Omental fat pad (tissue), 4 donors: ENCODE measurements around the gene TSPOAP1. TPM values are rescaled to one million over a fixed set of nuclear protein-coding genes. Genes with fewer than 3 reads are reported as not detected.

Experiments
- ATAC-seq: fragments of 150-250 bp; one replicate; pipeline ENCODE4 v1.9.1; 2016; ENCODE audit warnings: mild to moderate bottlenecking, moderate library complexity; ENCODE audit not compliant: low FRiP score
- DNase-seq: peaks from one replicate; pipeline ENCODE4 v3.0.0-alpha.2; 2019; ENCODE audit warnings: low spot score
- total RNA-seq, 4 donors: library from RNA; depleted of rRNA; stranded (reverse); fragments of >200 nt; gene quantifications; one replicate each; pipeline ENCODE4 v1.1.0, GENCODE V29; 2016
- TF ChIP-seq, protein P1 (sequence below), 3 donors: fragments of 450-650 bp; IDR thresholded peaks; one replicate each; pipeline ENCODE4 v1.5.1; 2016 to 2017; ENCODE audit warnings: antibody characterized with exemption in 3 of 3, mild to moderate bottlenecking in 3 of 3, moderate library complexity in 2 of 3

The TSPOAP1 gene
- total RNA-seq, 4 donors from 2014 or later, result 1.9 to 13.6 (median 5.4) TPM

DNA sequence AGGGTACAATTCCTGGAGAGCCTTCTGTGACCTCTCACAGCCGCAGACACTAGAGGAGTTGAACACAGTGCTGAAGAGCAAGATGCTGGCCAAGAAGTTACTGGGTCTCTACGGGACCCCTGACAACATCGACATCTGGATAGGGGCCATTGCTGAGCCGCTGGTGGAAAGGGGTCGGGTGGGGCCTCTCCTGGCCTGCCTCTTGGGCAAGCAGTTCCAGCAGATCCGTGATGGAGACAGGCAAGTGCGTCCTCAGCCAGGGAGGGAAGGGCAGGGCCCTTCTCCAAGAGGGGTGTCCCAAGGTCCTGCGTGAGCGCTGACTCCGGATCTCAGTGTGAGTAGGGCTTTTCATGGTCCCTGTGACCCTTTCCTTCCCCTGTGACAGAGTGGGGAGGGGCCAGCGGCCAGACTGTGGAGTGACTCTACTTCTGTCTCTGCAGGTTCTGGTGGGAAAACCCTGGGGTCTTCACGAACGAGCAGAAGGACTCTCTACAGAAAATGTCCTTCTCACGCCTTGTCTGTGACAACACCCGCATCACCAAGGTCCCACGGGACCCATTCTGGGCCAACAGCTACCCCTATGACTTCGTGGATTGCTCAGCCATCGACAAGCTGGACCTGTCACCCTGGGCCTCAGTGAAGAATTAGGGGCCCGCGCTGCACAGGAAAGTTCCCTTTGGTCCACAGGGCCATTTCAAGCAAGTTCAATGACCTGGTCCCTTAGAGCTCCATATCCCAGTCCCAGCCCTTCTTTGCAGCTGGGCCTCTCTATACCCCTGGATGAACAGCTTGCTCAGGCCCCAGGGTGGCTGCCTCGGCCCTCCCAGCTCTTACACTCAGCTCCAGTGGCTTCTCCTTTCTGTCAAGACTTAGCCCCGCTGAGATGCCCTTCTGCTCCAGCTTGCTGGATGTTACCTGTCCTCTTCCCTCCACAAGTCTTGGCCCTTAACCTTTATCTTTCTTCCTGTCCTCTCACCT lies 61.0 kb downstream of the TSPOAP1 start:
- TF ChIP-seq, protein P1, sequence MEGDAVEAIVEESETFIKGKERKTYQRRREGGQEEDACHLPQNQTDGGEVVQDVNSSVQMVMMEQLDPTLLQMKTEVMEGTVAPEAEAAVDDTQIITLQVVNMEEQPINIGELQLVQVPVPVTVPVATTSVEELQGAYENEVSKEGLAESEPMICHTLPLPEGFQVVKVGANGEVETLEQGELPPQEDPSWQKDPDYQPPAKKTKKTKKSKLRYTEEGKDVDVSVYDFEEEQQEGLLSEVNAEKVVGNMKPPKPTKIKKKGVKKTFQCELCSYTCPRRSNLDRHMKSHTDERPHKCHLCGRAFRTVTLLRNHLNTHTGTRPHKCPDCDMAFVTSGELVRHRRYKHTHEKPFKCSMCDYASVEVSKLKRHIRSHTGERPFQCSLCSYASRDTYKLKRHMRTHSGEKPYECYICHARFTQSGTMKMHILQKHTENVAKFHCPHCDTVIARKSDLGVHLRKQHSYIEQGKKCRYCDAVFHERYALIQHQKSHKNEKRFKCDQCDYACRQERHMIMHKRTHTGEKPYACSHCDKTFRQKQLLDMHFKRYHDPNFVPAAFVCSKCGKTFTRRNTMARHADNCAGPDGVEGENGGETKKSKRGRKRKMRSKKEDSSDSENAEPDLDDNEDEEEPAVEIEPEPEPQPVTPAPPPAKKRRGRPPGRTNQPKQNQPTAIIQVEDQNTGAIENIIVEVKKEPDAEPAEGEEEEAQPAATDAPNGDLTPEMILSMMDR (IDR thresholded peaks at IDR 0.05), result no peak
- DNase-seq (no peak), ATAC-seq (no peak)

DNA sequence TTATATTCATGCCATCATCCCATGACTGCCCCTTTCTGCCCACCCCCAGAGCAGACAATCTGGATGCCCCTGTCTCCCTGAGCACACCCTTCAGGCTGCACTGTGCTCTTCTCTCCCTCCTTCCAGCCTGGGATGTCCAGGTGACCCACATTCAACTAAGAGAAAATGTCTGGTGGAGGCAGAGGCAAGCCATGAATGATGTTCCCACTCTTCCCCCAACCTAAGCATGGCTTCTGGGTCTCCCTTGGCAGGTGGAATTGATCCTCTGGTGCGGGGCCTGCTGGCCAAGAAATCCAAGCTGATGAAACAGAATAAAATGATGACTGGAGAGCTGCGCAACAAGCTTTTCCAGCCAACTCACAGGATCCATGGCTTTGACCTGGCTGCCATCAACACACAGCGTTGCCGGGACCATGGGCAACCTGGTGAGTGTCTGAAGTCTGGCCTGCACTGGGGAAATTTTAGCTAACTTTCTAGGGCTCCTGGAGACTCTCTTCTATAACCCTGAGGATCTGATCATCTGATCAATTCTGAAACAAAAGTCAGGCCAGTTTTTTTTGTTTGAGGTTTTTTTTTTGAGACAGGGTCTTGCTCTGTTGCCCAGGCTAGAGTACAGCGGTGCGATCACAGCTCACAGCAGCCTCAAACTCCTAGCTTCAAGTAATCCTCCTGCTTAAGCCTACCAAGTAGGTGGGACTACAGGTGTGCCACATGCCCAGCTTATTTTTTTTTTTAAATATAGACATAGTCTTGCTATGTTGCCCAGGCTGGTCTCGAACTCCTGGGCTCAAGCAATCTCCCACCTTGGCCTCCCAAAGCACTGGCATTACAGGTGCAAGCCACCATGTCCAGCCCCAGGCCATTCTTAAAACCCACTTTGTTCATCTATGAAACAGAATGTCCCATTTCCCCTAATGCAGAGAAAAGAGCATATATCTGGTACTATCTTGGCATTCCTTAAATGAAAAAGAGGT lies 62.4 kb downstream of the TSPOAP1 start:
- TF ChIP-seq, protein P1 (IDR thresholded peaks at IDR 0.05), result no peak
- no peak for ATAC-seq
- no peak for DNase-seq

DNA sequence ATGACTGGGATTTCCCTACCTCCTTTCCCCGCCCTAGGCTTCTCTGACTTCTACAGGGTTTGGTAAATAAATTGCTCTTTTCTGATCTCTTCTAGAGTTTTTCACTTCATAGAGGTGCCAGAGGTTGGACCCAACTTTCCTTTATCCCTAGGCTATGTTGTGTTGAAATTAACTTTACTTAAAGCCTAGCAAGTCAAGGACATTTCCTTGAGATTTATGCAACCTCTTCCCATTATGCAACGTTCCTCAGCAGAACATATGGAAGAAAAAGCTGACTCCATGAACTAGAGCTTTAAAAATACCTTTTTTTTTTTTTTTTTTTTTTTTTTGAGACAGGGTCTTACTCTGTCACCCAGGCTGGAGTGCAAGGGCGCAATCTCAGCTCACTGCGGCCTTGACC lies 63.3 kb downstream of the TSPOAP1 start:
- ATAC-seq (no peak), DNase-seq (no peak)
- TF ChIP-seq, protein P1 (IDR thresholded peaks at IDR 0.05), result no peak

DNA sequence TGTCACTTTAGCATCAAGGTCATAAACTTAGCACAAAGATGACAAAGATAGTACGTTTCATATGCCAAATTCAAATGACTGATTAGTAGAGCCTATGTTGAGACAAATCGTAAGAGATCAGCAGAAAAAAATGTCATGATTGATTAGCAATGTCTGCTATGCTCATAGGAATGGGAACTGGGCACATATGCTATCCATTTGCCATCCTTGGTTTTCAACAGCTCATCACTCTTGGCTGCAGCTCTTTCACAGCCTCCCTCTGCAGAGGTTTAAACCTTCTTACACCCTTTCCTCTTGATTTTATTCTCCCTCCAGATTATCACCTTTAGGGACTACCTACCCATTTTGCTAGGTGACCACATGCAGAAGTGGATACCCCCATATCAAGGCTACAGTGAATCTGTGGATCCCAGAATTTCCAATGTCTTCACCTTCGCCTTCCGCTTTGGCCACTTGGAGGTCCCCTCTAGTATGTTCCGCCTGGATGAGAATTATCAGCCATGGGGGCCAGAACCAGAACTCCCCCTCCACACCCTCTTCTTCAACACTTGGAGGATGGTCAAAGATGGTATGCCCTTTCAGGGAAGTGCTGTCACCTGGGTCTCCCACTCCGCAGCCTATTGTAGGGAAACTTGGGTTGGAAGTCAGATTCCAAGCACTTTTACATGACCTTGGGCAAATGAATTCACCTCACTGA lies 64.0 kb downstream of the TSPOAP1 start:
- TF ChIP-seq, protein P1 (IDR thresholded peaks at IDR 0.05), result no peak
- no peak for ATAC-seq

DNA sequence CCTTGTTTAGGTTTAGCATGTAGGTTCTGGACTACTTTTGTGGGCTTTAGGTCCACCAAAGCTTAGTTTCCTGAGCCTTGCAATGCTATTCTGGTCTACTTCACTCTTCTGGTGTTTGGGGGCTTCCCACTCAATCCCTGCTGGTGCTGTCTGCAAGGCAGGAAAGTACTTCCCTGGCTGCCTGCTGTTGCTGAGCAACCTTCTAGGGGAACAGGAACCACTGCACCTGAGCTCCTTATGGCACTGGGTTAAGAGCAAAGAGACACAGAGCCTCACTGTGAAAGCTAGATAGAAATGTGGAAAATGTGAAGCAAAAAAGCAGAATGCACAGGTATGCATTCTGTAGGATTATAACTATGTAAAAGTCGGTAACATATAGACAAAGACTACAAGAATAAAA lies 64.8 kb downstream of the TSPOAP1 start:
- TF ChIP-seq, protein P1 (IDR thresholded peaks at IDR 0.05), result no peak
- no peak for ATAC-seq
- no peak for DNase-seq

More for the DNA sequence above, 64.0 kb downstream of the TSPOAP1 start:
- no peak for DNase-seq

DNA sequence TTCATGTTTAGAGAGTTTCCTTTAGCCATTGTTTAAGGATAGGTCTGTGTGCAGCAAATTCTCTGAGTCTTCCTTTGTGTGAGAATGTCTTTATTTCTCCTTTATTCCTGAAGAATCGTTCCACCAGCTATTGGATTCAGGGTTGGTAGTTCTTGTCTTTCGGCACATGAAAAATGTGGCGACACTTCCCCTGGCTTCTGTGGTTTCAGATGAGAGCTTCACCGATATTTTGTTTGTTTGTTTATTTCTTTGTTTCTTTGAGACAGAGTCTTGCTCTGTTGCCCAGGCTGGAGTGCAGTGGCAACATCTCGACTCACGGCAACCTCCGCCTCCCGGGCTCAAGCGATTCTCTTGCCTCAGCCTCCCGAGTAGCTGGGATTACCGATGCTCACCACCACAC lies 66.4 kb downstream of the TSPOAP1 start:
- DNase-seq (no peak), ATAC-seq (no peak)
- TF ChIP-seq, protein P1 (IDR thresholded peaks at IDR 0.05), result no peak
